Psoas muscle (tissue), 8 donors: ENCODE data around the gene RPS17. TPM values are rescaled to one million over a fixed set of nuclear protein-coding genes. Genes with fewer than 3 reads are reported as not detected.

ENCODE experiments used
- ATAC-seq, 4 donors: fragments of 200-7000 bp; cut with Tn5 transposase; one replicate each; pipeline ENCODE4 v1.9.1; 2020; ENCODE audit warnings: moderate library complexity in 3 of 4, mild to moderate bottlenecking in 2 of 4
- DNase-seq, 2 donors: peaks; one replicate each; pipeline ENCODE4 v3.0.0-alpha.2; 2020
- H3K27ac ChIP-seq: fragments of 200-600 bp; one replicate; pipeline ENCODE4 v1.8.0; 2022
- H3K27me3 ChIP-seq, 3 donors: fragments of 200-600 bp in 1 of 3; one replicate each; pipeline versions ENCODE4 v1.6.1 to v1.8.0; 2013 to 2022; ENCODE audit warnings: low read length in 2 of 3, mild to moderate bottlenecking in 2 of 3, moderate library complexity in 1 of 3; ENCODE audit not compliant: insufficient read depth in 3 of 3
- H3K36me3 ChIP-seq, 2 donors: fragments of 200-600 bp in 1 of 2; one replicate each; pipeline versions ENCODE4 v1.6.1 to v1.8.0; 2013 to 2022; ENCODE audit warnings: low read depth in 1 of 2, mild to moderate bottlenecking in 1 of 2, moderate library complexity in 1 of 2; ENCODE audit not compliant: insufficient read depth in 1 of 2
- H3K4me1 ChIP-seq: fragments of 200-600 bp; one replicate; pipeline ENCODE4 v1.8.0; 2022
- H3K4me3 ChIP-seq: fragments of 200-600 bp; one replicate; pipeline ENCODE4 v1.8.0; 2022; ENCODE audit warnings: mild to moderate bottlenecking
- H3K9me3 ChIP-seq: fragments of 200-600 bp; one replicate; pipeline ENCODE4 v1.8.0; 2022
- WGBS, 3 donors: extraction: QIAGEN DNeasy Blood & Tissue Kit; methylation state at CpG; one replicate each; pipeline versions ENCODE4 v1.1.6 to v1.1.7; 2013; 5-methylcytosine and 5-hydroxymethylcytosine counted together
- intact Hi-C, 2 donors: fragments of 100-400 bp; cut with DNase I; formaldehyde crosslinking; loops; one replicate each; pipeline versions ENCODE4 v1.11.0 to v1.14.2; 2022
- long read RNA-seq, 2 donors: library from polyadenylated mRNA; unstranded; transcript quantifications; one replicate each; pipeline ENCODE4 v2.0.0, GENCODE V29; 2021
- polyA plus RNA-seq, 3 donors: library from polyadenylated mRNA; stranded (reverse); fragments of 200-250 nt; gene quantifications; one replicate each; pipeline ENCODE4 v1.2.3, GENCODE V29; 2013
- total RNA-seq, 4 donors: library from RNA; stranded (reverse); fragmentation: NEBNext Ultra II Directional in 2 of 4; extraction: Animal tissue kit (Norgen Biotek cat#: 25700) in 2 of 4; gene quantifications; one replicate each; pipeline versions ENCODE4 v1.2.1 to v1.2.4, GENCODE V29; 2021 to 2023
- TF ChIP-seq, protein P1 (sequence below): fragments of 200-600 bp; IDR thresholded peaks from one replicate; pipeline ENCODE4 v1.8.0; 2022; ENCODE audit warnings: antibody characterized with exemption
- donor health status: healthy with polysubstance abuse.
- donor health status: DM: no; HTN: no; CAD: no; lungs with moderate emphysema.
- donor health status: Bipolar disorder and iron deficiency.
- donor health status: healthy.
- donor health status: DM: yes; HTN: yes; CAD: no.
- donor health status: DM: no; HTN: no; CAD: no.
- donor health status: DM: no; HTN: no; CAD: no.
- donor health status: DM: yes; HTN: yes; CAD: no.

RPS17 gene
- total RNA-seq (1,000 to 10,000 TPM in 1 of 4 donors, 100 to 1,000 TPM in 3; 724 to 1,041 (median 906) TPM), polyA plus RNA-seq (1,000 to 10,000 TPM; 1,927 to 3,349 (median 2,132) TPM)
- long read RNA-seq, donor 1, transcript RPS17-210 (5 exons, 488 nt): major isoform, 163 of 166 reads
- long read RNA-seq, donor 1, partial matches to known transcripts: 1 of 166 reads
- long read RNA-seq, donor 1, other reads (novel, unspliced or antisense): 2 of 166 reads
- long read RNA-seq, donor 2, transcript RPS17-210 (5 exons, 488 nt): major isoform, 148 of 149 reads
- long read RNA-seq, donor 2, partial matches to known transcripts: 0 of 149 reads
- long read RNA-seq, donor 2, other reads (novel, unspliced or antisense): 0 of 149 reads

GRCh38 chr15:82540055-82540983 lies at the start of gene RPS17:
RPS17 (minus strand) TSS chr15:82540457; CDS start chr15:82540428, 29 bp downstream.
- TF ChIP-seq, protein P1, sequence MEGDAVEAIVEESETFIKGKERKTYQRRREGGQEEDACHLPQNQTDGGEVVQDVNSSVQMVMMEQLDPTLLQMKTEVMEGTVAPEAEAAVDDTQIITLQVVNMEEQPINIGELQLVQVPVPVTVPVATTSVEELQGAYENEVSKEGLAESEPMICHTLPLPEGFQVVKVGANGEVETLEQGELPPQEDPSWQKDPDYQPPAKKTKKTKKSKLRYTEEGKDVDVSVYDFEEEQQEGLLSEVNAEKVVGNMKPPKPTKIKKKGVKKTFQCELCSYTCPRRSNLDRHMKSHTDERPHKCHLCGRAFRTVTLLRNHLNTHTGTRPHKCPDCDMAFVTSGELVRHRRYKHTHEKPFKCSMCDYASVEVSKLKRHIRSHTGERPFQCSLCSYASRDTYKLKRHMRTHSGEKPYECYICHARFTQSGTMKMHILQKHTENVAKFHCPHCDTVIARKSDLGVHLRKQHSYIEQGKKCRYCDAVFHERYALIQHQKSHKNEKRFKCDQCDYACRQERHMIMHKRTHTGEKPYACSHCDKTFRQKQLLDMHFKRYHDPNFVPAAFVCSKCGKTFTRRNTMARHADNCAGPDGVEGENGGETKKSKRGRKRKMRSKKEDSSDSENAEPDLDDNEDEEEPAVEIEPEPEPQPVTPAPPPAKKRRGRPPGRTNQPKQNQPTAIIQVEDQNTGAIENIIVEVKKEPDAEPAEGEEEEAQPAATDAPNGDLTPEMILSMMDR: peak; percentile 100
- 0 to 1% (median 0%) methylated on average over 73 to 81 of the region's 81 CpGs for WGBS, 3 donors
- intact Hi-C loops: loop anchor here in 1 of 2 donors (1.0 kb wide), 1 partner anchor 210 kb away; no protein-coding TSS in a partner anchor

DNA sequence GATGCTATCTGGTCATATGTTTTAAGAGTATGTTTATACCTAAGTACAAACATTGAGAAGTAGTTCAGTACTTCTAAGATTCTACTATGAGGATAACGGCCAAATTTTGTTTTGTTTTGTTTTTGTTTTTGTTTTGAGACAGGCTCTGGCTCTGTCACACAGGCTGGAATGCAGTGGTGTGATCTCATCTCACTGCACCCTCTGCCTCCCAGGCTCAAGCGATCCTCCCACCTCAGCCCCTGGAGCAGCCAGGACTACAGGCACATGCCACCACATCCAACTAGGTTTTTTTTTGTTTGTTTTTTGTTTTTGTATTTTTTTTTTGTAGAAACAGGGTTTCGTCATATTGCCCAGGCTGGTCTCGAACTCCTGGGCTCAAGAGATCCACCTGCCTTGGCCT lies 47.5 kb upstream of the RPS17 start:
- H3K9me3 ChIP-seq: no peaks in the 10 kb centered on the region
- no peak for ATAC-seq
- H3K4me3 ChIP-seq: no peak overlapping the region
- intact Hi-C loops: no loop called here
- H3K27ac ChIP-seq: no peak overlapping the region
- H3K4me1 ChIP-seq: no peaks in the 10 kb centered on the region
- TF ChIP-seq, protein P1: no peak
- whole genome bisulfite sequencing, 3 donors: 61 to 69% (median 67%) methylated on average over 4 of the region's 4 CpGs
- no peak for DNase-seq
- peaks cover 0 to 3% (median 3%) of the 10 kb centered on the region in 3 donors for H3K27me3 ChIP-seq
- no peaks in the 10 kb centered on the region for H3K36me3 ChIP-seq

More at GRCh38 chr15:82540055-82540983, at the start of gene RPS17:
- Histone ChIP-seq H3K27ac (peak within 1 kb of the TSS; percentile 93), H3K4me1 (peaks cover 21% of the 10 kb centered on the region), H3K9me3 (no peaks in the 10 kb centered on the region), H3K4me3 (peak within 1 kb of the TSS; percentile 93), H3K27me3 (no peaks in the 10 kb centered on the region), H3K36me3 (peaks cover 20 to 37% of the 10 kb centered on the region in 2 donors)
- peak; percentile 94 to 97 (median 96) for ATAC-seq
- peak; percentile 97 to 98 for DNase-seq

- ATAC-seq (no peak), DNase-seq (no peak)
- WGBS, 3 donors: 43 to 45% (median 43%) methylated on average over 3 of the region's 3 CpGs
- Histone ChIP-seq H3K4me1 (no peaks in the 10 kb centered on the region), H3K36me3 (no peaks in the 10 kb centered on the region), H3K27ac (no peak overlapping the region), H3K9me3 (no peaks in the 10 kb centered on the region), H3K27me3 (peaks cover 0 to 5% (median 0%) of the 10 kb centered on the region in 3 donors), H3K4me3 (no peak overlapping the region)
- TF ChIP-seq, protein P1: no peak
- intact Hi-C loops: no loop called here
Measured at GRCh38 chr15:82585072-82585471, 44.8 kb upstream of the RPS17 start.

DNA sequence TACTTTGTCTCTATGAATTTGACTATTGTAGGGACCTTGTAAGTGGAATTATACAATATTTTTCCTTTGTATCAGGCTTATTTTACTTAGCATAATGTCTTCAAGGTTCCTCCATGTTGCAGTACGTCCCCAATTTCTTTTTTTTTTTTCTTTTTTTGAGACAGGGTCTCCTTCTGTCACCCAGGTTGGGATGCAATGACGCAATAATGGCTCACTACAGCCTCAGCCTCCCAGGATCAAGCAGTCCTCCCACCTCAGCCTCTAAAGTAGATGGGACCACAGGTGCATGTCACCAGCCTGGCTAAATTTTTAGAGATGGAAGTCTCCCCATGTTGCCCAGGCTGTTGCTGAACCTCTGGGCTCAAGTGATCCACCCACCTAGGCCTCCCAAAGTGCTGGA lies 40.5 kb upstream of the RPS17 start:
- Histone ChIP-seq H3K9me3 (no peaks in the 10 kb centered on the region), H3K4me1 (no peaks in the 10 kb centered on the region), H3K27ac (no peak overlapping the region), H3K27me3 (peaks cover 0 to 5% (median 0%) of the 10 kb centered on the region in 3 donors), H3K4me3 (no peak overlapping the region), H3K36me3 (no peaks in the 10 kb centered on the region)
- intact Hi-C loops: no loop called here
- WGBS, 3 donors: 73 to 78% (median 77%) methylated on average over 2 of the region's 2 CpGs
- DNase-seq: no peak
- TF ChIP-seq, protein P1: no peak
- no peak for ATAC-seq
